Measurements from ENCODE around the gene PEMT. TPM values are rescaled to one million over a fixed set of nuclear protein-coding genes. Genes with fewer than 3 reads are reported as not detected.

The PEMT gene
- total RNA-seq, 2 experiments from 2014 or later = 51.7 to 53.2 TPM

- Mint-ChIP-seq H3K27me3 (no peaks in the 10 kb centered on the region), H3K4me1 (ENCODE audit: low read depth) (peaks cover 3% of the 10 kb centered on the region), H3K4me3 (no peak overlapping the region), H3K27ac (no peak overlapping the region), H3K9me3 (peaks cover 2% of the 10 kb centered on the region), H3K36me3 (ENCODE audit: low read depth) (no peaks in the 10 kb centered on the region)
- ChIA-PET CTCF (interaction anchor here (1.5 to 3.4 kb wide), 7 partner anchors 10 to 258 kb away, joined by 4 to 27 read pairs (median 6); partner anchors contain the start of gene RASD1), POLR2A (no interaction called here)
- no peak for ATAC-seq
- no peak for TF ChIP-seq CTCF (IDR thresholded peaks at IDR 0.05)
- DNase-seq = no peak
- intact Hi-C loops (cut with micrococcal nuclease) = no loop called here
These were observed 20.8 kb upstream of the PEMT start for GRCh38 chr17:17612085-17613022.

GRCh38 chr17:17609121-17609520 lies 17.6 kb upstream of the PEMT start:
- ATAC-seq = no peak
- Mint-ChIP-seq H3K27me3 (no peaks in the 10 kb centered on the region), H3K27ac (no peak overlapping the region), H3K4me1 (ENCODE audit: low read depth) (peaks cover 3% of the 10 kb centered on the region), H3K9me3 (peaks cover 2% of the 10 kb centered on the region), H3K36me3 (ENCODE audit: low read depth) (no peaks in the 10 kb centered on the region), H3K4me3 (no peak overlapping the region)
- CTCF ChIA-PET = interaction anchor here (1.5 kb wide), 1 partner anchor 32 kb away, joined by 3 read pairs; no protein-coding TSS in a partner anchor
- no peak for DNase-seq
- intact Hi-C loops (cut with micrococcal nuclease) = no loop called here
- no peak for TF ChIP-seq CTCF (IDR thresholded peaks at IDR 0.05)
- POLR2A ChIA-PET = no interaction called here

- Mint-ChIP-seq H3K4me3 (no peak overlapping the region), H3K9me3 (no peaks in the 10 kb centered on the region), H3K36me3 (ENCODE audit: low read depth) (no peaks in the 10 kb centered on the region), H3K27me3 (no peaks in the 10 kb centered on the region), H3K27ac (no peak overlapping the region), H3K4me1 (ENCODE audit: low read depth) (no peaks in the 10 kb centered on the region)
- CTCF ChIA-PET = no interaction called here
- intact Hi-C loops (cut with micrococcal nuclease) = no loop called here
- no peak for TF ChIP-seq CTCF (IDR thresholded peaks at IDR 0.05)
- DNase-seq (no peak), ATAC-seq (no peak)
- POLR2A ChIA-PET = no interaction called here
These were observed 15.0 kb upstream of the PEMT start for GRCh38 chr17:17606416-17607000.

- Mint-ChIP-seq H3K27ac (no peak overlapping the region), H3K4me3 (no peak overlapping the region), H3K27me3 (no peaks in the 10 kb centered on the region), H3K9me3 (no peaks in the 10 kb centered on the region), H3K4me1 (ENCODE audit: low read depth) (no peaks in the 10 kb centered on the region), H3K36me3 (ENCODE audit: low read depth) (no peaks in the 10 kb centered on the region)
- DNase-seq = no peak
- ChIA-PET CTCF (no interaction called here), POLR2A (interaction anchor here (0.5 kb wide), 1 partner anchor 26 kb away, joined by 3 read pairs; no protein-coding TSS in a partner anchor)
- no peak for TF ChIP-seq CTCF (IDR thresholded peaks at IDR 0.05)
- intact Hi-C loops (cut with micrococcal nuclease) = no loop called here
- no peak for ATAC-seq
These were observed 14.2 kb upstream of the PEMT start for GRCh38 chr17:17605729-17606088.
